Chondrocyte (in vitro differentiated cells): ENCODE measurements around the gene TBC1D14. TPM values are rescaled to one million over a fixed set of nuclear protein-coding genes. Genes with fewer than 3 reads are reported as not detected.

Experiments used
- DNase-seq: peaks from one replicate; pipeline ENCODE4 v3.0.0; 2021; ENCODE audit warnings: mixed read lengths, low spot score
- H3K27ac Mint-ChIP-seq: one replicate; pipeline ENCODE4 v1.8.0; 2021; ENCODE audit warnings: mild to moderate bottlenecking, moderate library complexity, mixed read lengths; ENCODE audit not compliant: unreplicated experiment
- H3K27me3 Mint-ChIP-seq: 2 replicates; pipeline ENCODE4 v1.8.0; 2021; ENCODE audit warnings: low read depth, mixed read lengths
- H3K36me3 Mint-ChIP-seq: 2 replicates; pipeline ENCODE4 v1.8.0; 2021; ENCODE audit warnings: low read depth, mixed read lengths
- H3K4me1 Mint-ChIP-seq: 2 replicates; pipeline ENCODE4 v1.8.0; 2021; ENCODE audit warnings: low read depth, mild to moderate bottlenecking, mixed read lengths
- H3K4me3 Mint-ChIP-seq: one replicate; pipeline ENCODE4 v1.8.0; 2021; ENCODE audit warnings: mild to moderate bottlenecking, moderate library complexity, mixed read lengths; ENCODE audit not compliant: unreplicated experiment
- H3K9me3 Mint-ChIP-seq: 2 replicates; pipeline ENCODE4 v1.8.0; 2021; ENCODE audit warnings: low read depth, mixed read lengths
- total RNA-seq: library from RNA; stranded (reverse); gene quantifications from 3 replicates; pipeline ENCODE4 v1.2.1, GENCODE V29; 2021
- TF ChIP-seq, protein P1 (sequence below): fragments of 200-600 bp; sonication (generic); IDR thresholded peaks from 2 replicates; pipeline ENCODE4 v1.5.0; 2021; ENCODE audit warnings: antibody characterized with exemption, mild to moderate bottlenecking, moderate library complexity

TBC1D14 gene
- total RNA-seq, 1 donor from 2014 or later, result 25.2 TPM

DNA sequence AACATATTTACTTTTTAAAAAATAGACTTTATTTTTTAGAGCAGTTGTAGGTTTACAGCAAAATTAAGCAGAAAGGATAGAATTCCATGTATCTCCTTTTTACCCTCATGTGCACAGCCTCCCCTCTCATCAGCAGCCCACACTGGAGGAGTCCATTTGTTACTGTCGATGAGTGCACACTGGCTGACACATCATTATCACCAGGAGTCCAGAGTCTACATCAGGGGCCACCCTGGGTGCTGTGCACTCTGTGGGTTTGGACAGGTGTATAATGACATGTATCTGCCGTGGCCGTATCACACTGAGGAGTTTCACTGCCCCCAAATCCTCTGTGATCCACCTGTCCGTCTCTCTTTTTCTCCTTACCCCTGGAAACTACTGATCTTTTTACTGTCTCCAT is 26.3 kb downstream of the TBC1D14 start:
- no peak for DNase-seq
- Mint-ChIP-seq H3K27me3 (no peaks in the 10 kb centered on the region), H3K9me3 (no peaks in the 10 kb centered on the region), H3K27ac (no peak overlapping the region), H3K4me3 (no peak overlapping the region), H3K4me1 (peaks cover 9% of the 10 kb centered on the region), H3K36me3 (peaks cover 14% of the 10 kb centered on the region)
- TF ChIP-seq, protein P1, sequence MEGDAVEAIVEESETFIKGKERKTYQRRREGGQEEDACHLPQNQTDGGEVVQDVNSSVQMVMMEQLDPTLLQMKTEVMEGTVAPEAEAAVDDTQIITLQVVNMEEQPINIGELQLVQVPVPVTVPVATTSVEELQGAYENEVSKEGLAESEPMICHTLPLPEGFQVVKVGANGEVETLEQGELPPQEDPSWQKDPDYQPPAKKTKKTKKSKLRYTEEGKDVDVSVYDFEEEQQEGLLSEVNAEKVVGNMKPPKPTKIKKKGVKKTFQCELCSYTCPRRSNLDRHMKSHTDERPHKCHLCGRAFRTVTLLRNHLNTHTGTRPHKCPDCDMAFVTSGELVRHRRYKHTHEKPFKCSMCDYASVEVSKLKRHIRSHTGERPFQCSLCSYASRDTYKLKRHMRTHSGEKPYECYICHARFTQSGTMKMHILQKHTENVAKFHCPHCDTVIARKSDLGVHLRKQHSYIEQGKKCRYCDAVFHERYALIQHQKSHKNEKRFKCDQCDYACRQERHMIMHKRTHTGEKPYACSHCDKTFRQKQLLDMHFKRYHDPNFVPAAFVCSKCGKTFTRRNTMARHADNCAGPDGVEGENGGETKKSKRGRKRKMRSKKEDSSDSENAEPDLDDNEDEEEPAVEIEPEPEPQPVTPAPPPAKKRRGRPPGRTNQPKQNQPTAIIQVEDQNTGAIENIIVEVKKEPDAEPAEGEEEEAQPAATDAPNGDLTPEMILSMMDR, result no peak

DNA sequence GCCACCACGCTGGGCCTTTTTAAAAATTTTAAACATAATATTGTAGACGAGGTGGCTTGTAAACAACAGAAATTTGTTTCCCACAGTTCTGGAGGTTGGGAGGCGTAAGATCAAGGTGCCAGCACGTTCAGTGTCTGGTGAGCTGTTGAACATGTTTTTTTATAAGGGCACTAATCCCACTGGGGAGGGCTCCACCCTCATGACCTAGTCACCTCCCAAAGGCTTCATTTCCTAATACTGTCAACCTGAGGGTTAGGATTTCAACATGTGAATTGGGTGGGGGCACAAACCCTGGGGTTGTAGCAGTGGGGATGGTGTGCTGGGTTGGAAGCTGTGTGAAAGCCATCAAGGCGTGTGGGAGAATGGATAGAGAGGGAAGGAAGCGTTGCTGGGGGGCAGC is 27.6 kb downstream of the TBC1D14 start:
- DNase-seq, result no peak
- Mint-ChIP-seq H3K4me1 (peaks cover 20% of the 10 kb centered on the region), H3K27ac (no peak overlapping the region), H3K4me3 (no peak overlapping the region), H3K27me3 (no peaks in the 10 kb centered on the region), H3K9me3 (no peaks in the 10 kb centered on the region), H3K36me3 (peaks cover 11% of the 10 kb centered on the region)
- TF ChIP-seq, protein P1, result no peak

DNA sequence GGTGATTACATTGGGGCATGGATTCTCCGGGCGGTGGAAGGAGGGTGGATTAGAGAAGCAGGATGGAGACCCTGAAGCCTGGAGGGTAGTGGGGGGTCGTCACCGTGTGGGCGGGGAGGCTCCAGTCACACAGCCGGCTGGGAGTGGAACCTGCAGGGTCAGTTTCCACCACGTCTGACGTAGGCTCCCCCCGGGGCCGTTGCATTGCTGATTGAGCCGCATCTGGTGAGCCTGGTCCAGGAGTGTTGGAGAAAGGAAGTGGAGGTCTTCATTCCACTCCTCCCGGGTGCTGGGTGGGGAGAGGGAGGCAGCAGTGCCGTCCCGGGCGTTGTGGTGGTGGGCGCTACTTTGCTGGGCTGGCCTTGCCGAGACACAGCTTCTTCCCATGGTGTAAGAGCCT is 28.1 kb downstream of the TBC1D14 start:
- Mint-ChIP-seq H3K9me3 (no peaks in the 10 kb centered on the region), H3K36me3 (peaks cover 9% of the 10 kb centered on the region), H3K4me3 (no peak overlapping the region), H3K4me1 (peaks cover 25% of the 10 kb centered on the region), H3K27ac (no peak overlapping the region), H3K27me3 (no peaks in the 10 kb centered on the region)
- DNase-seq, result no peak
- TF ChIP-seq, protein P1, result no peak

DNA sequence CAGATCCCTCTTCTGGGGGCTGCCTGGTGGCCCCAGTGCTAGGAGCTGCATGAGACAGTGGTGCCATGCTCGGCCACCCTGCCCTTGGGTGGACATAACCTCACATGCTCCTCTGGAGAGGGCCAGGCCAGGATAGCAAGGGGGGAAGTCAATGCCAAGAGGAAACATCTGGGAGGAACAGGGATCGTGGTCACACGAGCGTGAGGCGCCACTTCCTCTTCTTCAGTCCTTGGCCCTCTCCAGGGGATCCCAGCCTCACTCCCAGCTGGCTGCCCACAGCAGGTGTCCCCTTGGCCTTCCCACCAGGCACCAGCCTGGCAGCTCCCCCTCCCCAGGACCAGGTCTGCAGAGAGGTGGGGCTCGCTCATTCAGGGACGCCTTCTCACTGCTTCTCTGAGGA is 28.6 kb downstream of the TBC1D14 start:
- H3K4me3 Mint-ChIP-seq, result no peak overlapping the region
- no peak for DNase-seq
- H3K27ac Mint-ChIP-seq, result no peak overlapping the region
- TF ChIP-seq, protein P1, result no peak
- H3K27me3 Mint-ChIP-seq, result no peaks in the 10 kb centered on the region
- peaks cover 9% of the 10 kb centered on the region for H3K36me3 Mint-ChIP-seq
- H3K4me1 Mint-ChIP-seq, result peaks cover 30% of the 10 kb centered on the region
- H3K9me3 Mint-ChIP-seq, result no peaks in the 10 kb centered on the region

DNA sequence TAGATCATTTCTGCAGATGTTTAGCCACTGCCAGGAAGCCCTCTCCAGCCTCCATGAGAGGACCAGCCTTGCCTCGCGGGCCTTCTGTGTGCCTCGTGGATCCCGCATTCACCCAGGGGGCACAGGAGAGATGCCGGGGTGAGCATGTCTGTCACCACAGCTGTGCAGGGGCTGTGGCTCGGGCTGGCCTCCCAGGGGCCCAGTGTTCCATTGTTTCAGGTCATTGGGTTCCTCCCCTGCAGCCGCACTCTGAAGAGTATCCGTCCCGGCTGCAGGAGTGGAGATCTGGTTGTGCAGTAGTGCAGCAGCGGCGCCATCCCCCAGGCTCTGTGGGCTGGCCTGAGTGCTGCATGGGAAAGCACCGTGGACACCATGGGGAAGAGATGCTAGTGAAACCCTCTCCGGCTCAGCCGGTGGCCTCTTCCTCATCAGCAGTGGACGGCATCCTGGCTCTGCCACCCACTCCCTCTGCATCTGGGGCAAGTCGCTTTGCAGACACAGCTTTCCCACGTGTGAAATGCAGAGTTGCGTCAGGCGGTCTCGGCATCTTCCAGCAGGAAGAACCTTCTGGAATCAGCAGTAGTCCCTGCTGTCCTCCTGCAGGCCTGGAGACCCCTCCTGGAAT is 29.1 kb downstream of the TBC1D14 start:
- TF ChIP-seq, protein P1, result no peak

More for the DNA sequence above, 29.1 kb downstream of the TBC1D14 start:
- no peak for DNase-seq
- no peak overlapping the region for H3K4me3 Mint-ChIP-seq
- no peak overlapping the region for H3K27ac Mint-ChIP-seq
- peaks cover 34% of the 10 kb centered on the region for H3K4me1 Mint-ChIP-seq
- H3K36me3 Mint-ChIP-seq, result peaks cover 5% of the 10 kb centered on the region
- H3K27me3 Mint-ChIP-seq, result no peaks in the 10 kb centered on the region
- H3K9me3 Mint-ChIP-seq, result no peaks in the 10 kb centered on the region
